PFSK-1 (cell line): Measurements from ENCODE around the gene OR1N2.

Experiments used
- FOXP2 ChIP-seq: optimal IDR thresholded peaks from 2 replicates; pipeline ENCODE3; 2011; ENCODE audit warnings: borderline replicate concordance, control low read depth, inconsistent platforms; ENCODE audit not compliant: insufficient read depth; ENCODE audit errors: extremely low read length, extremely low read depth
- POLR2AphosphoS5 ChIP-seq: IDR thresholded peaks from 2 replicates; pipeline ENCODE4 v1.6.1; 2012; ENCODE audit warnings: low read depth, mild to moderate bottlenecking, control low read depth, low read length, moderate library complexity
- SIN3A ChIP-seq: IDR thresholded peaks from 2 replicates; pipeline ENCODE4 v1.6.1; 2012; ENCODE audit warnings: mild to moderate bottlenecking, low read length, moderate library complexity, borderline replicate concordance; ENCODE audit not compliant: insufficient read depth
- TAF1 ChIP-seq: IDR thresholded peaks from 2 replicates; pipeline ENCODE4 v1.6.1; 2012; ENCODE audit warnings: low read length, control low read depth, borderline replicate concordance; ENCODE audit not compliant: insufficient read depth
- TF ChIP-seq, protein P1 (sequence below), 2 experiments: IDR thresholded peaks; 2 replicates each; pipeline versions ENCODE4 v1.6.1 to v1.8.0; 2011 to 2012; ENCODE audit warnings: low read depth in 2 of 2, low read length in 2 of 2, control low read depth in 1 of 2, inconsistent platforms in 1 of 2, mild to moderate bottlenecking in 1 of 2, moderate library complexity in 1 of 2; ENCODE audit not compliant: insufficient read depth in 1 of 2

The OR1N2 gene

DNA sequence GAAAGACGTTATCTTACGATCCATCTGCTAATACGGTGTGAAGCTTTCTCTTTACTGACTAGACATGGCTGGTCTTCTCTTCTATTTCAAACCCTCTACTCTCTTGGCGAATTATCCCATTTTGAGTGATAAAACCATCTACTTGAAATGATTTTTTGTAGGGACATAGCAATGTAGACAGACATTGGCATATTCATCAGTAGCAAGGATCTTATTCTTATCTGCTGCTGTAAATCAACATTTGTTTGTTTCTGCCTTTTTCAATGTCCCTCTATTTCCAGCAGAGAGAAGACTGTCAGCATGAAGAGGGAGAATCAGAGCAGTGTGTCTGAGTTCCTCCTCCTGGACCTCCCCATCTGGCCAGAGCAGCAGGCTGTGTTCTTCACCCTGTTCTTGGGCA, 34.1 kb upstream of the OR1N2 start, which contains the start of gene OR1J4:
Gene OR1J4 (plus strand): TSS at position 301 of the 400 bp plus-strand sequence. CDS start 0 bp downstream, at position 301.
- TF ChIP-seq, protein P1, sequence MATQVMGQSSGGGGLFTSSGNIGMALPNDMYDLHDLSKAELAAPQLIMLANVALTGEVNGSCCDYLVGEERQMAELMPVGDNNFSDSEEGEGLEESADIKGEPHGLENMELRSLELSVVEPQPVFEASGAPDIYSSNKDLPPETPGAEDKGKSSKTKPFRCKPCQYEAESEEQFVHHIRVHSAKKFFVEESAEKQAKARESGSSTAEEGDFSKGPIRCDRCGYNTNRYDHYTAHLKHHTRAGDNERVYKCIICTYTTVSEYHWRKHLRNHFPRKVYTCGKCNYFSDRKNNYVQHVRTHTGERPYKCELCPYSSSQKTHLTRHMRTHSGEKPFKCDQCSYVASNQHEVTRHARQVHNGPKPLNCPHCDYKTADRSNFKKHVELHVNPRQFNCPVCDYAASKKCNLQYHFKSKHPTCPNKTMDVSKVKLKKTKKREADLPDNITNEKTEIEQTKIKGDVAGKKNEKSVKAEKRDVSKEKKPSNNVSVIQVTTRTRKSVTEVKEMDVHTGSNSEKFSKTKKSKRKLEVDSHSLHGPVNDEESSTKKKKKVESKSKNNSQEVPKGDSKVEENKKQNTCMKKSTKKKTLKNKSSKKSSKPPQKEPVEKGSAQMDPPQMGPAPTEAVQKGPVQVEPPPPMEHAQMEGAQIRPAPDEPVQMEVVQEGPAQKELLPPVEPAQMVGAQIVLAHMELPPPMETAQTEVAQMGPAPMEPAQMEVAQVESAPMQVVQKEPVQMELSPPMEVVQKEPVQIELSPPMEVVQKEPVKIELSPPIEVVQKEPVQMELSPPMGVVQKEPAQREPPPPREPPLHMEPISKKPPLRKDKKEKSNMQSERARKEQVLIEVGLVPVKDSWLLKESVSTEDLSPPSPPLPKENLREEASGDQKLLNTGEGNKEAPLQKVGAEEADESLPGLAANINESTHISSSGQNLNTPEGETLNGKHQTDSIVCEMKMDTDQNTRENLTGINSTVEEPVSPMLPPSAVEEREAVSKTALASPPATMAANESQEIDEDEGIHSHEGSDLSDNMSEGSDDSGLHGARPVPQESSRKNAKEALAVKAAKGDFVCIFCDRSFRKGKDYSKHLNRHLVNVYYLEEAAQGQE (IDR thresholded peaks at IDR 0.05; ENCODE audit: insufficient read depth in 1 of 2, low read depth in 2 of 2, low read length in 2 of 2) = no peak
- TF ChIP-seq TAF1 (no peak), SIN3A (no peak)

DNA sequence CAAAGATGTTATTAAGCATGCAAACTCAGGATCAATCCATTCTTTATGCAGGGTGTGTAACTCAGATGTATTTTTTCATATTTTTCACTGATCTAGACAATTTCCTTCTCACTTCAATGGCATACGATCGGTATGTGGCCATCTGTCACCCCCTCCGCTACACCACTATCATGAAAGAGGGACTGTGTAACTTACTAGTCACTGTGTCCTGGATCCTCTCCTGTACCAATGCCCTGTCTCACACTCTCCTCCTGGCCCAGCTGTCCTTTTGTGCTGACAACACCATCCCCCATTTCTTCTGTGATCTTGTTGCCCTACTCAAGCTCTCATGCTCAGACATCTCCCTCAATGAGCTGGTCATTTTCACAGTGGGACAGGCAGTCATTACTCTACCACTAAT, 33.5 kb upstream of the OR1N2 start:
- TF ChIP-seq TAF1 = no peak
- no peak for TF ChIP-seq SIN3A
- TF ChIP-seq FOXP2 = no peak
- no peak for TF ChIP-seq POLR2AphosphoS5
- TF ChIP-seq, protein P1 (IDR thresholded peaks at IDR 0.05; ENCODE audit: insufficient read depth in 1 of 2, low read depth in 2 of 2, low read length in 2 of 2) = no peak

DNA sequence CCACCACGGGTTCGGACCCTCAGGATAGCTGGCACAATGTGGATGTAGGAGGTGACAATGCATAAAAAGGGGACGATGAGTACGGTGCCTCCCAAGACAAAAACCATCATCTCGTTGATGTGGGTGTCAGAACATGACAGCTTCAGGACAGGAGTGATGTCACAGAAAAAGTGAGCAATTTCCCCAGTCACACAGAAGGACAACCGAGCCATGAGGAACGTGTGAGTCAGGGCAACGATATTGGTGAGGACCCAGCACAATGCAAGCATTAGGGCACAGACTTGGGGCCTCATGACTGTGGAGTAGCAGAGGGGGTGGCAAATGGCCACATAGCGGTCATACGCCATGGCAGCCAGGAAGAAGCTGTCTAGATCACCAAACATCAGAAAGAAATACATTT, 26.3 kb upstream of the OR1N2 start:
- TF ChIP-seq TAF1 (no peak), POLR2AphosphoS5 (no peak), SIN3A (no peak), FOXP2 (no peak)
- TF ChIP-seq, protein P1 (IDR thresholded peaks at IDR 0.05; ENCODE audit: insufficient read depth in 1 of 2, low read depth in 2 of 2, low read length in 2 of 2) = no peak

DNA sequence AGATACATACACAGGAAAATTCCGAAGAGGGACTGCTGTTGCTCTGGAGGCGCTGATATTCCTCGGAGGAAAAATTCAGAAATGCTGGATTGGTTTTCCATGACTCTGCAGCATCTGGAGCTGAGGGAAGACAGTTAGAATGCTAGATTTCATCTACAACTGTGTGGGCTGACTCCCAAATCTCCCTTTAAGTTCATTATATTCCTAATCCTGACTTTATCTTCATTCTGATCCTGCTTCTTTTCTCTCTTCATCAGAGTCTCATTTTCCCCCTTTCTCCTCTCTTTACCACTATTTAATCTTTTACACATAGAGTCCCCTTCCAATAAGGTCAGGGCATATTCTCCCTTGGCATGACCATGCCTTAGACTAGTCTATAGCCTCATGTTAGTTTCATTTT, 25.7 kb upstream of the OR1N2 start, which contains the start of gene OR1N1:
Gene OR1N1 (minus strand): TSS at position 101 of the 400 bp plus-strand sequence. CDS start 0 bp downstream, at position 101.
- TF ChIP-seq SIN3A (no peak), TAF1 (no peak), POLR2AphosphoS5 (no peak), FOXP2 (no peak)
- TF ChIP-seq, protein P1 (IDR thresholded peaks at IDR 0.05; ENCODE audit: insufficient read depth in 1 of 2, low read depth in 2 of 2, low read length in 2 of 2) = no peak

DNA sequence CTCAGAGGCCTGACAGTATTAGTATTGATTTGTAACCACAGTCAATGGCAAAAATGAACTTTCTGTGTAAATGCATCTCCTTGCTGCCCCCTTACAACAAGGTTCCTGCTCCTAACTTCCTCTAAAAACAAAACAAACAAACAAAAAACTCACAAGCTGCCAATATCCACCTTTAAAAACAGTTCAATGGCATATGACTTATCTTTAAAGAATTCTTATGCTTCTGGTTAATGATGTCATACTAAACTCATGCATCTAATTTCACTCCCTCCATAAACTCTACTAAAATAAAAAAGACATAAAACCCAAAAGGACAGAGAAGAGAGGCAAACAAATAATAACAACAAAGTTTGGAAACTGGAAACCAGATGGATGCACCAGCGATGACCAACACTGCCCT, 16.8 kb upstream of the OR1N2 start:
- TF ChIP-seq POLR2AphosphoS5 (no peak), SIN3A (no peak), FOXP2 (no peak), TAF1 (no peak)
- TF ChIP-seq, protein P1 (IDR thresholded peaks at IDR 0.05; ENCODE audit: insufficient read depth in 1 of 2, low read depth in 2 of 2, low read length in 2 of 2) = no peak
